GM12872 (cell line): ENCODE data around the gene ATAD3C.

Source experiments
- CTCF ChIP-seq: IDR thresholded peaks from 3 replicates; pipeline ENCODE4 v1.5.1; 2011; ENCODE audit warnings: low read depth, mild to moderate bottlenecking, low read length, moderate library complexity; ENCODE audit not compliant: insufficient read depth

Gene ATAD3C

DNA sequence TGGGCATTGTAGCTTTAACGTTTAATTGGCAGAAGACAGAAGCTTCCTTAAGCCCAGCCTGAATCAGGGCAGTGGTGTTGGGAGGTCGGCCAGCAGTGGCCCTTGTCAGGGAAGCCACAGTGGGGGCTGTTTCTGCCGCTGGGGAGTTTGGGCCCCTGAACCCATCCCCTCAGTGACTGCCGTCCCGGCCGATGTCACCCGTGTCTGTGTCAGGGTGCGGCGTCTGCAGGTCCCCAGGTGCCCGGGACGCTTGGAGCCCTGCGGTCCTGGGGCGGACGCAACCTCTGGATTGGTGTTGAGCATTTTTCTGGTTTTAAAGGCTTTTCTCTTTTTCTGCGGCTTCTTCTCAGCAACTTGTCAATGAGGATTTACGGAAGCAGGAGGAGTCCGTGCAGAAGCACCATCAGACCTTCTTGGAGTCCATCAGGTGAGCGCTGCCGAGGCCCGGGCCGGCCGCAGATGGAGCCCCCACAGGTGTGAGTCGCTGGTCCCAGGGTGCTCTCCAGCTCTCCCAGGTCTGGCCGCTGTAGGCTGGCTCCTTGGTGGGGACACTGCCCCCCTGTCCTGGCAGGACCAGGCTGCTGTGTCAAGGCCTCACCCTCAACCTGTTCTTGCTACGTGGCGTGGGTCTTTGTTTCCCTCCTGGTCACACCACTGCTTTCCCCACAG, 2.3 kb downstream of the ATAD3C start:
- TF ChIP-seq CTCF = no peak

GRCh38 chr1:1452882-1453281, 3.4 kb downstream of the ATAD3C start:
- no peak for TF ChIP-seq CTCF

- TF ChIP-seq CTCF = no peak
Observed at GRCh38 chr1:1455366-1455884, 5.9 kb downstream of the ATAD3C start.

- TF ChIP-seq CTCF = no peak
Observed at GRCh38 chr1:1460540-1461130, 11.1 kb downstream of the ATAD3C start.

- TF ChIP-seq CTCF = no peak
Observed at GRCh38 chr1:1461721-1462317, 12.3 kb downstream of the ATAD3C start.

GRCh38 chr1:1462318-1462966, 13.0 kb downstream of the ATAD3C start:
- no peak for TF ChIP-seq CTCF

DNA sequence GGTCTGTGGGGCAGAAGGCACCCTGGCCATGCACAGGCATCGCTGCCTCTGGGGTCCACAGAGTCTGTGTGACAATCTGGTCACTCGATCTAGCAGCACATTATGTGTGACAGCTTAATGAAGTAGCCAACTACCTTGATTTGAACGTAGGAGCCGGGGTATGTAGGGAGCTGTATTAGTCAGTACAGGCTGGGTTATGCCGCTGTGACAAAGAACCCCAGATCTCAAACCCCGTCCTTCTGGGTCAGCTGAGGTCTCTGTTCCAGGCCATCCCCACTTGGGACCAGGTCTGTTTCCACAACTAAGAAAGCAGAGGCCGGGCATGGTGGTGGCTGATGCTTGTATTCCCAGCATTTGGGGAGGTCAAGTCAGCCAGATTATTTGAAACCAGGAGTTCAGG, 13.8 kb downstream of the ATAD3C start:
- TF ChIP-seq CTCF = no peak
